ENCODE results near the gene XPO6.

Gene XPO6

GRCh38 chr16:28208824-28209223 is 2.9 kb downstream of the XPO6 start:
- DNase-seq: no peak

GRCh38 chr16:28208131-28208530 is 3.6 kb downstream of the XPO6 start:
- no peak for DNase-seq

DNA sequence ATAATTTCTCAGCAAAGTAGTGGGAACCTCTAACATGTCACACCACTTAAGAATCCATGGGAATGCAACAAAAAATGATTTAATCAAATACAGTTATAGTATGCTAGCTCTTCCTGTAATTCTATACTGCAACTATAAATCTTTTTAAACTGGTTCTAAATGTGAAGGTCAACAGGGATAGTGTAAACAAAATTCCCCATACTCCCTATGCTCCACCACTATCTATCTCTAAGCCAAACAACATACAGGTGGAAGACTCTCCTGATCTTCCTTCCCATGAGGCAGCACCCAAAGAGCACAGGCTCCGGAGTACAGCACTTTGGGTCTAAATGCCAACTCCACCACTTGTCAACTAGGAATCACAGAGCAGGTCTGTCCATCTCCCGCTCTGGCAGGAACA is 4.4 kb downstream of the XPO6 start:
- no peak for DNase-seq

GRCh38 chr16:28205974-28206373 is 5.8 kb downstream of the XPO6 start:
- DNase-seq: no peak

- DNase-seq: no peak
Measured at GRCh38 chr16:28205117-28205899, 6.5 kb downstream of the XPO6 start.

DNA sequence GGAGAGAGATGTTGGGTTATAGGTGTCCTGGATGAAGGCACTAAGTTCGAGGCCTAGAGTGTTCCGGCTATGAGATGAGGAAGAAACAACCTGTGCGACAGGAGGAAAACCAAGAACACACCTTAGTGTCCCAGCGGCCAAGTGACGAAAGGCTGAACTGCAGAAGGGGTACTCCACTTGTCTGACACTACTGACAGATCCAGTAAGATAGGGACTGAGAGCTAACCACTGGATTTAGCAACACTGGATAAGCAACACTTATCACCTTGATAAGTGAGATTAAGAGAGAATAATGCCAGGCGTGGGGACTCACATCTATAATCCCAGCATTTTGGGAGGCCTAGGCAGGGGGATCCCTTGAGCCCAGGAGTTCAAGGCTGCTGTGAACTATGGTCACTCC is 7.1 kb downstream of the XPO6 start:
- no peak for DNase-seq

- no peak for DNase-seq
Measured at GRCh38 chr16:28204204-28204603, 7.6 kb downstream of the XPO6 start.

DNA sequence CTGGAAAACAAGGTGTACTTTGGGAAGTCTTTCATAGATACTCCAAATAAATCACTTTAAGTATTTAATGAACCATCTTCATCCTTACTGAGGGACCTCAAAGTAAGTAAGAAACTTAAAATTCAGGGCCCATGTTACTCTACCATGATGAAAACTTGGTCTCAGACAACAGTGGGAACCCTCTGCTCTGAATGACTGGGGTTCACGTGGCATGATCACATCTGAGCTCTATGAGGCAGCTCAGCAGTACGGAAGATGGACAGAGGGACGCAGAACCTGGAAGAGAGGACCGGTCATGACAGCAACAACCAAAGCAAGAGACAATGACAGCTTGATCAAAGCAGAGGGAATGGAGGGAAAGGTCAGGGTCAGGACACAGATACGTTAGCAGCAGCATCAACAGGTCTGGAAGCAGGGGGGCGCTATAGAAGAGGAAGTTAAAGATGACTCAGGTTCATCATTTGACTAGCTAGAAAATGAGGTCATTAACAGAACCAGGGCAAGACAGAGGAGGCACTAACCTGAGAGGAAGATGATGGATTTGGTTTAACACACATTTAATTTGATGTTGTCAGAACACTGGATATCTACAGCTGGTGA is 9.5 kb downstream of the XPO6 start:
- no peak for DNase-seq

GRCh38 chr16:28200661-28201060 is 11.1 kb downstream of the XPO6 start:
- DNase-seq: no peak

DNA sequence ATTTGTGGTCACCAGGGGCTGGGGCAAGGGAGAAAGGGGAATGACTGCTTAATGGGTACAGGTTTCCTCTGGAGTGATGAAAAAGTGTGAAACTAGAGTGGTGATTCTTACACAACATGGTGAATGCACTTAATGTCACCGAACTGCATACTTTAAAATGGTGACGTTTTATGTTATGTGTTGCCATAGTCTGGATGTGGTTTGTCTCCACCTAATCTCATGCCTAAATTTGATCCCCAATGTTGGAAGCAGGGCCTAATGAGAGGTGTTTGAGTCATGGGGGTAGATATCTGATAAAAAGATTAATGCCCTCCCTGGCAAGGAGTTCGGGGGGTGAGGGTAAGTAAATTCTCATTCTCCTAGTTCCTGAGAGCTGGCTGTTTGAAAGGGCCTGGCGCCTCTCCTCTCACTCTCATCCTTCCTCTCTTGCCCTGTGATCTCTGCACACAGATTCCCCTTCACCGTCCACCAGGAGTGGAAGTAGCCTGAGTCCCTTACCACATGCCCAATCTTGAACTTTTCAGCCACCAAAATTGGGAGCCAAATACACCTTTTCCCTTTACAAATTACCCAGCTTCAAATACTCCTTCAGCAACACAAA is 15.3 kb downstream of the XPO6 start:
- no peak for DNase-seq

- DNase-seq: no peak
Measured at GRCh38 chr16:28195859-28196258, 15.9 kb downstream of the XPO6 start.

DNA sequence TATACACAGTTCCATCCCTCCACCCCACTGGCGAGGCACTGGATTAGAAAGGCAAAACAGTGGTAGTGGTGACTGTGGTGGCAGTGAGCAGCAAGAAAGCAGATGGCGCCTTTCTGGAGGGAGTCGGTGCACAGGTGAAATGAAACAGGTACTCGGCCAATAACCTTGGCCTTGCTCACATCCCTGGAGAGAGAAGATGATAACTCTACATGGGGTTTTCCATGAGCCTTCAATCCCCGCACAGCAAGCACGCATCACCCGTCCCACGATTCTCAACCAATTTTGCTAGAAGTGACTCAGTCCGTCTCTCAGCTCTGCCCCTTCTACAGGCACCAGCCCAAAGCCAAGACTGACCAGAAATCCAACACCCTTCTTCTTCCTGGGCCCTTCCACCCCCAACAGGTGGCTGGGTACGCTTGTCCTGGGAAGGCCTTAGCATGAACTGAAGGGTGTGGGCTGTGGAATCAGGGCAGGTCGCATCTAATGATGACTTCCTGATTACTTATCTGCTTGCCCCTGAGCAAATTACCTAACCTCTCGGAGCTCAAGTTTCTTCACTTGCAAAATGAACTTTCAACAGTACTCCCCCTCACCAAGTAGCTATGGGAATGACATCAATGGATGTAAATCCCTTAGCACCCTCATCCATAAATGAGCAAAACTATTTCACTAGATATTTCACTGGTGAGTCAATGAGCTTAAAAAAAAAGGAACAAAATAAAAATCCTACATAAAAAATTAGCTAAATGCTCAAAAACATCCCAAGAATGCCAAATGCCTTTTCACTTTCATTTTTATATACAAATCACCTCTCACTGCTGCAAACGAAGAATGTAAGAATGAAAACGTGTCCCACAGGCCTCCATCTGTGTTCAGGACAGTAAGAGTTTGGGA is 18.0 kb downstream of the XPO6 start:
- peak; percentile 96 for DNase-seq

DNA sequence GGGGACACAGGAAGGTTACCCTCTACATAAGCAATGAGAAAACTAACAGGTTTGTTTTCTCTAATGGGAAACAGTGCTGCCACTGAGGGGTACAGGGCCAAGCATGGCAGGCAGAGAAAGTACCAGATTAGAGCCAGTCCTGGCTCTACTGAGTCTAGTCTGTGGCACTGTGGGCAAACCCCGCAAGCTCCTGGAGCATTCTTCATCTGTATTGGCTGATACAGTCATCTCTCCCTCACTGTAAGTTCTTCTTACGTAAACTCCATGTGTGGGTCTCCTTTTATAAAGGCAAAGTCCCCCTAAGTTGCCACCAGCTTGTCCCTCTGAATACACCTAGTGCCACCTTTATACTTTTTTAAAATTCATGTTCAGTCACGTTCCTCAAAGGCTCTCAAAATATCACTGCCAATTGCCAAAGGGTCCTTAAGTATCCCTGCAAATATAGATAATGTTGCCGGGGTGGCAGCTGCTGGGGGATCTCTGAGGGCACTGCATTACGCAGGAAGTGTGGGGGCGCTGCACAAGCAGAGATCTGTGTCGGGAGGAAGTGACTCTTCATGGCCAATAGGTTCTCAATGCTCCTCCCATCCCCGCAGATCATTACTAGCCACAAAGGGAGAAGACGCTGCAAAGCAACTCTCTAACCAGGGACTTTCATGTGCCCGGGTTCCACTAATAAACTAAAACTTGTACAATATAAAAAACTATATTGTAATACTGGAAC is 18.8 kb downstream of the XPO6 start:
- no peak for DNase-seq

- DNase-seq: no peak
Measured at GRCh38 chr16:28191364-28191960, 20.3 kb downstream of the XPO6 start.

GRCh38 chr16:28189245-28189644 is 22.5 kb downstream of the XPO6 start:
- peak; percentile 54 for DNase-seq

DNA sequence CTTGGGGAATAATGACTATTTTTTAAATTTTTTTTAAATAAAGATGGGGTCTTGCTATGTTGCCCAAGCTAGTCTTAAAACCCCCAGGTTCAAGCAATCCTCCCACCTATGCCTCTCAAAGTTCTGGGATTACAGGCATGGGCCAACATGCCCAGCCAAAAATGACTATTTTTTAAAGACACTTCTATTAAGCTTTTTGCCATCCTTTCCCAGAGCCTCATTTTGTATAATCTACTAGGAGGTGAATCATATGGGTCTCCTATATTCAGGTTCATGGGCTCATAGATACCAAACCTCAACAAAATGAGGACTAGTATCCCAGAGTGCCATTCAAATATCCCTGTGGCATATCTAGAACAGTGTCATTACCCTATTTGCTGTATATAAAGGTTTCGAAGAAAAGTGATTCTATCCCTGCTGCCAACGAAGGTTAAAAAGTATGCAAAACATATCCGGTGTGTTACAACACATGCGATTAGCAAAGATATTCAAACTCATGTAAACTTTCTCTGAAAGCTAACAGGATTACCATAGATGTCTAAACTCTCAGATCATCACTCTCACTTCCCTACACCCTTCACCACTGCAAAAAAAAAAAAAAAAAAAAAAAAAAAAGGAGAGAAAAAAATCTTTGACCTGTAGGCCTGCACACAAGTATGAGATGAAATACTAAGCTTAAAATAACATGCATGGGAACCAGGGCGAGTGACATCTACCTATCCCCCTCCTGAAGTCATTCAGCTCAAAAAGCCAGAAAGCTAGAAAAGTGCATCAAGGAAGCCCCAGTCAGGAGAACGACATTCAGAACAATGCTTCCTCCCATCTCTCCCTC is 23.5 kb downstream of the XPO6 start:
- no peak for DNase-seq

- DNase-seq: no peak
Measured at GRCh38 chr16:28187595-28188004, 24.2 kb downstream of the XPO6 start.

DNA sequence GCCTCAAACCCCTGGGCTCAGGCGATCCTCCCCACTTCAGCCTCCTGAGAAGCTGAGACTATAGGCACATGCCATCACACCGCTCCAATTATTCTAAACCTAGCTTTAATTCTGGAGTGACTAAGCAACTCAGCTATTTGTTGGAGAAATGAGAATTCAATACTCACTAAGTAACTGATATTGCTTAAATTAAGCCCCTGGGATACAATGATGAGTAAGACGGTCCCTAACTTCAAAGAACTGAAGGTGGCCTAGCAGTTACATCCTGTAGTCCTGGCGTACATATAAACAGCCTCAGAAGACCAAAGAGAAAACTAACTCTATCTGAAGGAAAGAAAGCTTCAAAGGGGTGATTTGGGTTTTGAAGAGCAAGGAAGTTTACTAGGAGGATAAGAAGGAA is 25.0 kb downstream of the XPO6 start:
- peak; percentile 77 for DNase-seq

GRCh38 chr16:28185696-28186095 is 26.1 kb downstream of the XPO6 start:
- no peak for DNase-seq

DNA sequence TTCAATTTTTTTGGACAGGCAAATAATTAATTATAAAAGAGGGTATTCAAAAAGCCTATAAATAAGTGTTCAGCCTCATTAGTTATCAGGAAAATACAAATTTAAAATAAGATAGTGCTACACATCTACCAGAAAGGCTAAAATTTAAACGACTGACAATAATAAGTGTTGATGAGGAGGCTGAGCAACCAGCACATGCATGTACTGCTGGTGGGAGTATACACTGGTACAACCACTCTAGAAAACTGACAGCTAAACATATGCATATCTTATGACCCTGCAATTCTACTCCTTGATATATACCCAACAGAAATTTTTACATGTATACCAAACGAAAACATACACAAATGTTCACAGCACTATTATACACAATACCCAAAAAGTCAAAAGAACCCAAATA is 27.1 kb downstream of the XPO6 start:
- no peak for DNase-seq

DNA sequence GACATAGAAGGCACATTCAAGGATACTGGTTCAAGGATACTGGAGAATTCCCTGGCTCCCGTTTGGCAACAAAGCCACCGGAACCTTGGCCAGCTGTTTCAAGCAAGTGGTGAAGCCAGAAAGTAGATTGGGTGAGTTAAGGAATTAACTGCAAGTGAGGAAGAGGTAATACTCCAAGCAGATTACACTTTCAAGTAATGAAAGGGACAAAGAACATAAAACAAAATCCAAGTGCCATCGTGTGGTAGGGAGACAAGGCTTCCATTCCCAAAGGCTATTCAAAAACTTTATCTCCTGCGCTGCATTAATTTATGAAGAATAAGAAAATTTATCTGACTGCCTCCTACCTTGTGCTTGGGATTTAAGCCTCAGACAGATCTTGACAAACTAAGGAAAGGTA is 27.8 kb downstream of the XPO6 start:
- DNase-seq: no peak

Measured in EL (cell line).